NCI-H1930 (cell line): Measurements from ENCODE around the gene RANBP3.
"Not testable (repeated sequence)": the region's sequence is repeated elsewhere in the genome, so short reads cannot be mapped to it uniquely, and the experiment has no call there.

ENCODE experiments used
- DNase-seq, 2 experiments: peaks; one replicate each; lab custom pipeline; 2025; lab: John Stamatoyannopoulos, UW

RANBP3 gene

GRCh38 chr19:5884065-5884811 is 93.7 kb downstream of the RANBP3 start:
- DNase-seq = not testable (repeated sequence)

- DNase-seq = not testable (repeated sequence)
Observed at GRCh38 chr19:5883157-5883873, 94.6 kb downstream of the RANBP3 start.

GRCh38 chr19:5882421-5882968 is 95.4 kb downstream of the RANBP3 start:
- no peak for DNase-seq

- DNase-seq = no peak
Observed at GRCh38 chr19:5881543-5882299, 96.2 kb downstream of the RANBP3 start.

- no peak for DNase-seq
Observed at GRCh38 chr19:5880604-5881078, 97.3 kb downstream of the RANBP3 start.

GRCh38 chr19:5880196-5880595 is 97.7 kb downstream of the RANBP3 start:
- DNase-seq = no peak

- no peak for DNase-seq
Observed at GRCh38 chr19:5877882-5878281, 100.1 kb downstream of the RANBP3 start.

- DNase-seq = no peak
Observed at GRCh38 chr19:5877427-5877826, 100.5 kb downstream of the RANBP3 start.

GRCh38 chr19:5874496-5874895 is 103.4 kb downstream of the RANBP3 start:
- not testable (repeated sequence) for DNase-seq

- no peak for DNase-seq
Observed at GRCh38 chr19:5873617-5874199, 104.2 kb downstream of the RANBP3 start.

- DNase-seq = no peak
Observed at GRCh38 chr19:5870986-5871394, 107.0 kb downstream of the RANBP3 start.

GRCh38 chr19:5867201-5868136 is 110.5 kb downstream of the RANBP3 start:
- DNase-seq = no peak
